GM12864 (cell line): ENCODE data around the gene MRPL14.

Source experiments
- DNase-seq: peaks from one replicate; pipeline ENCODE4 v3.0.0-alpha.2; 2011; ENCODE audit warnings: low read depth
- H3K4me3 ChIP-seq: 2 replicates; pipeline ENCODE4 v1.5.1; 2011; ENCODE audit warnings: mild to moderate bottlenecking, low read depth, low read length, control low read depth
- TF ChIP-seq, protein P1 (sequence below): IDR thresholded peaks from 2 replicates; pipeline ENCODE4 v1.5.1; 2011; ENCODE audit warnings: low read depth, mild to moderate bottlenecking, moderate library complexity, low read length, control low read depth, inconsistent platforms; ENCODE audit errors: missing control alignments

The MRPL14 gene

DNA sequence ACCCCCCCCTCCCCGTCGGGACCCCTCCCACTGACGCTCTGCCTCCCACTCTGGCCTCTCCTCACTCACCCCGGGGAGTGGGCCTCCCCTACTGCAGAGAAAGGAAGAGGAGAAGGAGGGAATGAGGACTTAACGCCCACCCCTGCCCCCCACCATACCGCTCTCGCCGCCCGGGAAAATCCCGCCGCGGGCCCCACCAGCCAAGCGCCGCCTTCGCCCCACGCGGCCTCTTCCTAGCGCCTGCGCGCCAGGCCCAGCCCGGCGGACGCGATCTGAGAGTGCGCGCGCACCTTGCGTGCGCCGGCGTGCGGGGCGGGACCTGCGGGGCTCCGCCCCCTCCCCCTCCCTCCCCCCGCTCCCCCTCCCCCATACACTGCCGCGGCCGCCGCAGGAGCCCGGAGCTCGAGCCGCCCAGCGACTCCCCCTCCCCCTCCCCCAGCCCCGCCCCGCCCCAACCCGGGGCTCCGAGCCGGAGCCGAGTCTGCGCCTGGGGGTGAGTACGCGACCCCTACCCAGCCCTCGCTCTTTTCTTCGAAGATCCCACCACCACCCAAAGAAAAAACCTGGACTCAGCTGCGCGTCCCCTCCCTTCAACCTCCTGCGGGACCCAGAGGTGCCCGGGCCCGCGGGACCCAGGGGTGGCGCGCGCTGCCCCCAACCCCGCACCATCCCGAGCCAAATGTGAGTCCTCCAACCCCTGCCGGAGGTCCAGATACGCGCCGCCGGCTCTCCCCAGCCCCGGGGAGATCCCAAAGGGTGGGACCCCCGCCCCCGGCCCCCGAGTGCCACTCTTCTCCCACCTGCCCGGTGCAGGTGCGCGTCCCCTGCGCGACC lies at the start of gene MRPL14, which contains the start of gene TMEM63B:
TSS of gene MRPL14 (minus strand) at position 267 of the 834 bp plus-strand sequence. CDS start 10,841 bp downstream, outside the sequence.
TSS of gene TMEM63B (plus strand) at position 369 of the 834 bp plus-strand sequence. CDS start 7,031 bp downstream, outside the sequence.
- DNase-seq, result peak; percentile 38
- TF ChIP-seq, protein P1, sequence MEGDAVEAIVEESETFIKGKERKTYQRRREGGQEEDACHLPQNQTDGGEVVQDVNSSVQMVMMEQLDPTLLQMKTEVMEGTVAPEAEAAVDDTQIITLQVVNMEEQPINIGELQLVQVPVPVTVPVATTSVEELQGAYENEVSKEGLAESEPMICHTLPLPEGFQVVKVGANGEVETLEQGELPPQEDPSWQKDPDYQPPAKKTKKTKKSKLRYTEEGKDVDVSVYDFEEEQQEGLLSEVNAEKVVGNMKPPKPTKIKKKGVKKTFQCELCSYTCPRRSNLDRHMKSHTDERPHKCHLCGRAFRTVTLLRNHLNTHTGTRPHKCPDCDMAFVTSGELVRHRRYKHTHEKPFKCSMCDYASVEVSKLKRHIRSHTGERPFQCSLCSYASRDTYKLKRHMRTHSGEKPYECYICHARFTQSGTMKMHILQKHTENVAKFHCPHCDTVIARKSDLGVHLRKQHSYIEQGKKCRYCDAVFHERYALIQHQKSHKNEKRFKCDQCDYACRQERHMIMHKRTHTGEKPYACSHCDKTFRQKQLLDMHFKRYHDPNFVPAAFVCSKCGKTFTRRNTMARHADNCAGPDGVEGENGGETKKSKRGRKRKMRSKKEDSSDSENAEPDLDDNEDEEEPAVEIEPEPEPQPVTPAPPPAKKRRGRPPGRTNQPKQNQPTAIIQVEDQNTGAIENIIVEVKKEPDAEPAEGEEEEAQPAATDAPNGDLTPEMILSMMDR, result no peak

DNA sequence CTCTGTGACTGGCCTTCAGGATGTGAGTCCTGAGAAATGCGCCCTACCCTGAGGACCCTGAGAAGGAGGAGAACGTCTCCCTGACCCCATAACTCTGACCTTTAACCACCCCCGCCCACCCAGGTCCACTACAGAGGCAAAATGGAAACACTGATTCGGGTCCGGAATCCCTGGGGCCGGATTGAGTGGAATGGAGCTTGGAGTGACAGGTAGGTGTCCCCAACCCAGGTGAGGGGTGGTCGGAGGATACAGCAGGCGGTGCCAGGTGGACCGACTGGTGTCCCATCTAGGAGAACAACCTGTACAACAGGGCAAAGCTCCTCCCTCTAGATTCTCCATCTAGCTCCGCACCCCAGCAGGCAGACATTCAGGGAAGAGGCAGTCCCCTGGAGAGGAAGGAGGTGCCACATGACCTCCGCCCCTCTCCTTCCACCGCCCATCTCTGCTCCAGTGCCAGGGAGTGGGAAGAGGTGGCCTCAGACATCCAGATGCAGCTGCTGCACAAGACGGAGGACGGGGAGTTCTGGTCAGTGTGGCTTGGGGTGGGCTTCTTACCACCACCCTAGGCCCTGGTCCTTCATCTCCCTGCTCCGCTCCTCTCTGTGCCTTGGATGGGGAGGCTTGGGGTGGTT lies 49.0 kb upstream of the MRPL14 start:
- TF ChIP-seq, protein P1, result no peak
- H3K4me3 ChIP-seq, result no peak overlapping the region
- DNase-seq, result no peak

More for the DNA sequence above, at the start of gene MRPL14, which contains the start of gene TMEM63B:
- peak within 1 kb of the TSS; percentile 84 for H3K4me3 ChIP-seq

DNA sequence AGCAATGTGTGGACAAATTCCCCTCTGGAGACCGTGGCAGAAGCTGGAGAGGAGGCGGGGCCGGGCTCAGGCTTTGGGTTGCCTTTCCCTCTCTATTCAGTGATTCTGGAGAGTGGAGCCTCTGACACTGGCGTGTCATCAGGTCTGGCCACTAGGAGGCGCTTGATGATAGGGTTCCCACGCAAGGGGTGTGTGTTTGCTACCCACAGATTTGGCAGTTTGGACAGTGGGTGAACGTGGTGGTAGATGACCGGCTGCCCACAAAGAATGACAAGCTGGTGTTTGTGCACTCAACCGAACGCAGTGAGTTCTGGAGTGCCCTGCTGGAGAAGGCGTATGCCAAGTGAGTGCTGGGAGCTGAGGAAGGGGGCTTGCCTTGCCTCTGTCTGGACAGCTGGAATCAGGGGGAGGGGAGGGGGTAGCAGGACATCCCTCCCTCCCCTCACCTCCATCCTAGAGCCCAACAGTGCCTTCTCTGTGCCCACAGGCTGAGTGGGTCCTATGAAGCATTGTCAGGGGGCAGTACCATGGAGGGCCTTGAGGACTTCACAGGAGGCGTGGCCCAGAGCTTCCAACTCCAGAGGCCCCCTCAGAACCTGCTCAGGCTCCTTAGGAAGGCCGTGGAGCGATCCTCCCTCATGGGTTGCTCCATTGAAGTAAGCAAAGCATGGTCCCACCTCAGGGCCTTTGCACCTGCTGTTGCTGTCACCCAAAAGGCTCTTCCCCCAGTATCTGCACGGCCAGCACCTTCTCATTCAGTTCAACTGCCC lies 45.7 kb upstream of the MRPL14 start:
- DNase-seq, result peak; percentile 43
- TF ChIP-seq, protein P1, result peak; percentile 96
- H3K4me3 ChIP-seq, result no peak overlapping the region

DNA sequence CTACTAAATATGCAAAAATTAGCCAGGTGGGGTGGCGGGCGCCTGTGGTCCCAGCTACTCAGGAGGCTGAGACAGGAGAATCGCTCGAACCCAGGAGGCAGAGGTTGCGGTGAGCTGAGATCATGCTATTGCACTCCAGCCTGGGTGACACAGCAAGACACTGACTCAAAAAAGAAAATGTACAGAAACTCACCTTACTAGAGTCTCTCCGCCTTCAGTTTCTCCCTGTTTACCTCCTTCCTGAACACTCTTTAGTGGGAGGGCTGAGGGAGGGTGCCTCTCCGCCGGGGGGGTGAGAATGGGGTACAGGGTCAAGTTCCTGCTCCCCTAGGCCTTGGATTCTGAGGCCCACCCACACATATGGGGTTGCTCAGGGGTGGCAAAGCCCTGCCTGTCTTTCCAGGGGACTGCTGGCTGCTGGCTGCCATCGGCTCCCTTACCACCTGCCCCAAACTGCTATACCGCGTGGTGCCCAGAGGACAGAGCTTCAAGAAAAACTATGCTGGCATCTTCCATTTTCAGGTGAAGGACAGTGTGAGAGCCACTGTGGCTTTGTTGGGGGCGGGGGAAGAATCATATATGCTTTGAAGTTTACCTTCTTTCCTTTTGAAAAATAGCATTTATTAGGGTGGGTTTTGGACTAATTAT lies 44.8 kb upstream of the MRPL14 start:
- DNase-seq, result no peak
- TF ChIP-seq, protein P1, result no peak
- H3K4me3 ChIP-seq, result no peak overlapping the region

DNA sequence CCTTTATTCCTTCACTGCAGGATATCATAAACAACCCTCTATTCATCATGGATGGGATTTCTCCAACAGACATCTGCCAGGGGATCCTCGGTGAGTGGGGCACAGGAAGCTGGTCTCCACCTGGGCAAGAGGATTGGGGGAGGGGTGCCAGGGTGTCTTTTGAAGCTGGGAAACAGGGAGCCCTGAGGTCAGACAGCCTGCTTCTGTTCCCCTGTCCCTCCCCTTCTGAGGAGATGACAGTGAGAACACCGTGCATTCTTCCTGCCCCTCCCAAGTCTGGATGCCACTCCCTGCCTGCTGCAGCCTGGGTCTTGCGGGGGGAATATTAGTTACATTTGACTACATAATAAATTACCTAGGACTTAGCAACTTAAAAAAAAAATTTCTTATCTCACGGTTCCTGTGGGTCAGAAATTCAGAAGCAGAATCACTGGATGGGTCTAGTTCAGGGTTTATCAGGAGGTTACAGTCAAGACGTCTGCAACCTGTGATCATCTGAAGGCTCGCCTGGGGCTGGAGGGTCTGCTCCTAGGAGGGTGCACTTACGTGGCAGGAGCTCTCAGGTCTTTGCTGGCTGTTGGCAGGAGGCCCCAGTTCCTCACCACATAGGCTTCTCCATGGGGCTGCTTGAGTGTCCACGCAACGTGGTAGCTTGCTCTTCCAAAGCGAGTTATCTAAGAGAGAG lies 42.8 kb upstream of the MRPL14 start:
- H3K4me3 ChIP-seq, result no peak overlapping the region
- no peak for DNase-seq
- TF ChIP-seq, protein P1, result no peak

DNA sequence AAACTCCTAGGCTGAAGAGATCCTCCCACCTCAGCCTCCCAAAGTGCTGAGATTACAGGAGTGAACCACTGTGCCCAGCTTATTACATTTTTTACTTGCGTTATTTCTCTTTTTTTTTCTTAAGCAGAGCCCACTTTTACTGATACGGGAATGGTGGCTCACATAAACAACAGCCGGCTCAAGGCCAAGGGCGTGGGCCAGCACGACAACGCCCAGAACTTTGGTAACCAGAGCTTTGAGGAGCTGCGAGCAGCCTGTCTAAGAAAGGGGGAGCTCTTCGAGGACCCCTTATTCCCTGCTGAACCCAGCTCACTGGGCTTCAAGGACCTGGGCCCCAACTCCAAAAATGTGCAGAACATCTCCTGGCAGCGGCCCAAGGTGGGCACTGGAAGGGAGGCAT lies 41.9 kb upstream of the MRPL14 start:
- TF ChIP-seq, protein P1, result no peak
- no peak for DNase-seq
- no peak overlapping the region for H3K4me3 ChIP-seq
